IPS-NIHi11 (cell line): ENCODE measurements around the gene MAL.

Experiments used
- DNase-seq: peaks from one replicate; pipeline ENCODE4 v3.0.0; 2012; ENCODE audit warnings: mixed read lengths, low spot score

MAL gene

GRCh38 chr2:95025406-95026319 is at the start of gene MAL:
TSS of gene MAL (plus strand) at chr2:95025708. CDS start at chr2:95025793, 85 bp downstream.
- peak; percentile 73 for DNase-seq

- DNase-seq = no peak
These were observed 47.7 kb upstream of the MAL start for GRCh38 chr2:94977826-94978225.

- DNase-seq = no peak
These were observed 46.6 kb upstream of the MAL start for GRCh38 chr2:94978917-94979316.

- DNase-seq = no peak
These were observed 45.8 kb upstream of the MAL start for GRCh38 chr2:94979406-94980375.

GRCh38 chr2:94980406-94980805 is 45.1 kb upstream of the MAL start:
- DNase-seq = no peak

- DNase-seq = no peak
These were observed 43.4 kb upstream of the MAL start for GRCh38 chr2:94982156-94982555.

GRCh38 chr2:94982675-94983074 is 42.8 kb upstream of the MAL start:
- DNase-seq = no peak

GRCh38 chr2:94984964-94985575 is 40.4 kb upstream of the MAL start:
- DNase-seq = no peak

GRCh38 chr2:94985636-94986035 is 39.9 kb upstream of the MAL start:
- DNase-seq = no peak

GRCh38 chr2:94986392-94986963 is 39.0 kb upstream of the MAL start:
- peak; percentile 76 for DNase-seq

- no peak for DNase-seq
These were observed 38.2 kb upstream of the MAL start for GRCh38 chr2:94987074-94988020.

GRCh38 chr2:94990956-94991355 is 34.6 kb upstream of the MAL start:
- no peak for DNase-seq

GRCh38 chr2:94992360-94992759 is 33.1 kb upstream of the MAL start:
- DNase-seq = no peak

GRCh38 chr2:94993176-94994062 is 32.1 kb upstream of the MAL start:
- no peak for DNase-seq

GRCh38 chr2:94994063-94994913 is 31.2 kb upstream of the MAL start:
- no peak for DNase-seq

GRCh38 chr2:94994914-94995552 is 30.5 kb upstream of the MAL start:
- DNase-seq = no peak

- no peak for DNase-seq
These were observed 29.8 kb upstream of the MAL start for GRCh38 chr2:94995553-94996304.
